H1 (cell line): Measurements from ENCODE around the gene MYDGF. TPM values are rescaled to one million over a fixed set of nuclear protein-coding genes. Genes with fewer than 3 reads are reported as not detected.
A peak's percentile ranks its signal among the peaks of the same experiment; 100 is the strongest.

ENCODE experiments used
- CTCF ChIA-PET: fragments of 300-600 bp; sonication (Branson Sonifier 250); formaldehyde crosslinking; loops from one replicate; lab custom pipeline; 2021; ENCODE audit not compliant: partially characterized antibody; lab: Charles Lee
- POLR2A ChIA-PET: fragments of 300-600 bp; sonication (Branson Sonifier 250); formaldehyde crosslinking; loops from one replicate; lab custom pipeline; 2021; ENCODE audit warnings: inconsistent platforms; ENCODE audit not compliant: partially characterized antibody; lab: Charles Lee
- DNase-seq, 2 experiments: peaks; one replicate each; pipeline versions ENCODE4 v3.0.0 to v3.0.0-alpha.2; 2010 to 2022; ENCODE audit warnings: low spot score in 2 of 2, low read depth in 1 of 2, mixed read lengths in 1 of 2
- FAIRE-seq: peaks from 2 replicates; lab custom pipeline; 2011; peaks lifted over from hg19 to GRCh38; lab: Jason Lieb, UNC
- H2AFZ ChIP-seq: 2 replicates; pipeline ENCODE4 v1.8.1; 2012; ENCODE audit warnings: low read length, inconsistent platforms
- H2AK5ac ChIP-seq: 2 replicates; pipeline ENCODE4 v1.6.1; 2013; ENCODE audit warnings: low read depth, low read length
- H2BK120ac ChIP-seq: replicated peaks from 2 replicates; pipeline ENCODE3; 2013; ENCODE audit warnings: low read depth, low read length, inconsistent platforms
- H2BK12ac ChIP-seq: 2 replicates; pipeline ENCODE4 v1.6.1; 2013; ENCODE audit warnings: low read depth, low read length
- H2BK15ac ChIP-seq: 2 replicates; pipeline ENCODE4 v1.6.1; 2013; ENCODE audit warnings: low read length
- H2BK20ac ChIP-seq: 2 replicates; pipeline ENCODE4 v1.6.1; 2013; ENCODE audit warnings: low read length
- H2BK5ac ChIP-seq: 2 replicates; pipeline ENCODE4 v1.6.1; 2013; ENCODE audit warnings: low read depth, low read length
- H3K14ac ChIP-seq: 2 replicates; pipeline ENCODE4 v1.6.1; 2013; ENCODE audit warnings: inconsistent platforms; ENCODE audit not compliant: insufficient read length
- H3K18ac ChIP-seq: 2 replicates; pipeline ENCODE4 v1.6.1; 2013; ENCODE audit warnings: low read length; ENCODE audit errors: extremely low read depth
- H3K23ac ChIP-seq: 2 replicates; pipeline ENCODE4 v1.6.1; 2013; ENCODE audit warnings: inconsistent platforms; ENCODE audit not compliant: insufficient read length
- H3K23me2 ChIP-seq: 2 replicates; pipeline ENCODE4 v1.6.1; 2013; ENCODE audit warnings: low read depth, low read length
- H3K27ac ChIP-seq: 2 replicates; pipeline ENCODE4 v1.6.1; 2011; ENCODE audit warnings: low read depth, low read length, inconsistent platforms
- H3K27me3 ChIP-seq, 4 experiments: replicated peaks in 1 of 4; 1 replicate in 1 of 4; 2 replicates in 3 of 4; pipeline versions ENCODE4 v1.6.1 to v1.8.1; 2011 to 2013; ENCODE audit warnings: low read length in 3 of 4, mild to moderate bottlenecking in 3 of 4, inconsistent platforms in 2 of 4, mixed read lengths in 2 of 4, moderate library complexity in 1 of 4; ENCODE audit not compliant: control insufficient read depth in 3 of 4, insufficient read depth in 3 of 4; ENCODE audit errors: extremely low read depth in 1 of 4
- H3K36me3 ChIP-seq, 4 experiments: 2 replicates each; pipeline versions ENCODE4 v1.6.1 to v1.8.1; 2011 to 2013; ENCODE audit warnings: mild to moderate bottlenecking in 4 of 4, low read length in 3 of 4, moderate library complexity in 2 of 4, control low read depth in 1 of 4, inconsistent platforms in 1 of 4; ENCODE audit not compliant: insufficient read depth in 4 of 4, control insufficient read depth in 2 of 4
- H3K4ac ChIP-seq: replicated peaks from 2 replicates; pipeline ENCODE3; 2013; ENCODE audit warnings: low read length, low read depth, mixed read lengths, inconsistent platforms; ENCODE audit not compliant: insufficient read length
- H3K4me1 ChIP-seq, 4 experiments: replicated peaks in 1 of 4; 1 replicate in 1 of 4; 2 replicates in 3 of 4; pipeline versions ENCODE4 v1.6.1 to v1.8.1; 2011 to 2013; ENCODE audit warnings: low read length in 3 of 4, inconsistent platforms in 2 of 4, mixed read lengths in 1 of 4; ENCODE audit not compliant: insufficient read depth in 4 of 4, control insufficient read depth in 3 of 4
- H3K4me2 ChIP-seq, 2 experiments: 2 replicates each; pipeline versions ENCODE4 v1.6.1 to v1.8.1; 2011 to 2013; ENCODE audit warnings: low read depth in 2 of 2, low read length in 2 of 2, control low read depth in 1 of 2, inconsistent platforms in 1 of 2, mild to moderate bottlenecking in 1 of 2; ENCODE audit not compliant: insufficient read depth in 1 of 2
- H3K4me3 ChIP-seq, 4 experiments: fragments of 200-600, 300-600 bp in 1 of 4; sonication (generic), shearing (Covaris generic), sonication (Bioruptor Twin) in 1 of 4; 2 replicates each; pipeline versions ENCODE4 v1.5.1 to v1.8.1; 2011 to 2016; ENCODE audit warnings: low read length in 4 of 4, low read depth in 3 of 4, control low read depth in 2 of 4, inconsistent platforms in 2 of 4, mild to moderate bottlenecking in 2 of 4, mixed read lengths in 1 of 4, moderate library complexity in 1 of 4; ENCODE audit not compliant: insufficient read depth in 2 of 4; ENCODE audit errors: extremely low read depth in 1 of 4
- H3K56ac ChIP-seq: replicated peaks from 2 replicates; pipeline ENCODE3; 2013; ENCODE audit warnings: low read depth, mild to moderate bottlenecking, mixed read lengths, low read length, inconsistent platforms; ENCODE audit not compliant: insufficient read length
- H3K79me1 ChIP-seq: 2 replicates; pipeline ENCODE4 v1.6.1; 2013; ENCODE audit warnings: low read depth, low read length, control low read depth
- H3K79me2 ChIP-seq, 2 experiments: 2 replicates each; pipeline versions ENCODE4 v1.6.1 to v1.8.1; 2012 to 2013; ENCODE audit warnings: low read length in 2 of 2, mild to moderate bottlenecking in 2 of 2, inconsistent platforms in 1 of 2; ENCODE audit not compliant: insufficient read depth in 2 of 2, control insufficient read depth in 1 of 2
- H3K9ac ChIP-seq, 4 experiments: replicated peaks in 1 of 4; 1 replicate in 1 of 4; 2 replicates in 3 of 4; pipeline versions ENCODE4 v1.6.1 to v1.8.1; 2011 to 2013; ENCODE audit warnings: low read depth in 3 of 4, low read length in 3 of 4, control low read depth in 2 of 4, mild to moderate bottlenecking in 2 of 4, moderate library complexity in 2 of 4, inconsistent platforms in 1 of 4; ENCODE audit errors: extremely low read depth in 1 of 4
- H3K9me3 ChIP-seq, 2 experiments: 2 replicates each; pipeline versions ENCODE4 v1.6.1 to v1.8.1; 2012 to 2013; ENCODE audit warnings: mild to moderate bottlenecking in 2 of 2, moderate library complexity in 2 of 2, control low read depth in 1 of 2, inconsistent platforms in 1 of 2, low read depth in 1 of 2, low read length in 1 of 2, mixed read lengths in 1 of 2; ENCODE audit not compliant: insufficient read depth in 2 of 2
- H4K20me1 ChIP-seq, 2 experiments: replicated peaks in 1 of 2; 2 replicates each; pipeline versions ENCODE3 to v1.8.1; 2011 to 2013; ENCODE audit warnings: inconsistent platforms in 2 of 2, low read length in 2 of 2, mild to moderate bottlenecking in 1 of 2; ENCODE audit not compliant: insufficient read depth in 2 of 2, control insufficient read depth in 1 of 2
- H4K5ac ChIP-seq: 2 replicates; pipeline ENCODE4 v1.6.1; 2013; ENCODE audit warnings: low read length, low read depth, mixed read lengths, inconsistent platforms; ENCODE audit not compliant: insufficient read length
- H4K8ac ChIP-seq: 2 replicates; pipeline ENCODE4 v1.8.0; 2013; ENCODE audit warnings: mild to moderate bottlenecking, moderate library complexity, low read length, inconsistent platforms; ENCODE audit not compliant: insufficient read depth; ENCODE audit errors: extremely low read depth
- H4K91ac ChIP-seq: replicated peaks from 2 replicates; pipeline ENCODE3; 2013; ENCODE audit warnings: low read length, mixed read lengths, inconsistent platforms; ENCODE audit not compliant: insufficient read length
- ASH2L ChIP-seq: fragments of 200-600, 300-600 bp; sonication (generic); IDR thresholded peaks from one replicate; pipeline ENCODE4 v1.7.1; 2017; ENCODE audit warnings: low read length
- CHD1 ChIP-seq: IDR thresholded peaks from 2 replicates; pipeline ENCODE4 v1.6.1; 2012; ENCODE audit warnings: low read depth, low read length, improper control_type of control experiment
- FOSL1 ChIP-seq: IDR thresholded peaks from 2 replicates; pipeline ENCODE4 v1.6.1; 2011; ENCODE audit warnings: mild to moderate bottlenecking, low read depth, low read length, moderate library complexity; ENCODE audit not compliant: insufficient read depth
- KDM1A ChIP-seq: fragments of 200-600, 300-600 bp; sonication (generic); IDR thresholded peaks from 2 replicates; pipeline ENCODE4 v1.7.1; 2016; ENCODE audit warnings: mild to moderate bottlenecking, low read length, borderline replicate concordance
- KDM5A ChIP-seq: fragments of 200-600 bp; IDR thresholded peaks from 2 replicates; pipeline ENCODE4 v1.7.1; 2012; ENCODE audit warnings: mild to moderate bottlenecking, low read length, inconsistent platforms, mixed read lengths
- MAFK ChIP-seq: IDR thresholded peaks from 2 replicates; pipeline ENCODE4 v1.6.1; 2012; ENCODE audit warnings: low read depth, mild to moderate bottlenecking, improper control_type of control experiment, low read length
- POLR2A ChIP-seq, 2 experiments: IDR thresholded peaks; 1 replicate in 1 of 2; 2 replicates in 1 of 2; pipeline ENCODE4 v1.6.1; 2011; ENCODE audit warnings: low read depth in 2 of 2, low read length in 2 of 2, mild to moderate bottlenecking in 2 of 2; ENCODE audit errors: control extremely low read depth in 1 of 2
- SIN3A ChIP-seq, 2 experiments: IDR thresholded peaks in 1 of 2; conservative IDR thresholded peaks in 1 of 2; 2 replicates each; pipeline ENCODE4 v1.6.1; 2011 to 2012; ENCODE audit warnings: low read length in 2 of 2, improper control_type of control experiment in 1 of 2, low read depth in 1 of 2, mild to moderate bottlenecking in 1 of 2
- TAF7 ChIP-seq: optimal IDR thresholded peaks from 2 replicates; pipeline ENCODE3; 2011; ENCODE audit warnings: low read depth, mild to moderate bottlenecking, inconsistent platforms, low read length, moderate library complexity, borderline replicate concordance
- WGBS, 2 experiments: shearing (Covaris generic) in 1 of 2; methylation state at CpG; one replicate each; pipeline versions ENCODE4 v1.1.6 to v1.1.7; 2013 to 2015; ENCODE audit warnings: low lambda C conversion rate in 2 of 2, mixed read lengths in 2 of 2, inconsistent platforms in 1 of 2, low coverage in 1 of 2, missing lambda C conversion rate in 1 of 2; ENCODE audit not compliant: insufficient replicate concordance in 2 of 2, insufficient coverage in 1 of 2, insufficient read length in 1 of 2; ENCODE audit errors: extremely low coverage in 1 of 2, missing lambda C conversion rate in 1 of 2; 5-methylcytosine and 5-hydroxymethylcytosine counted together
- polyA plus RNA-seq, 7 experiments: library from polyadenylated mRNA; depleted of rRNA in 3 of 7; stranded (reverse) in 5 of 7; unstranded in 2 of 7; fragments of >200 nt in 5 of 7; fragments of 200-250 nt in 2 of 7; gene quantifications; 1 replicate in 5 of 7; 2 replicates in 1 of 7; 4 replicates in 1 of 7; pipeline versions ENCODE4 v1.2.1 to v1.2.3, GENCODE V29; 2011 to 2013; ENCODE audit warnings: missing spikeins in 2 of 7, mixed read lengths in 2 of 7
- total RNA-seq: library from RNA; stranded (reverse); fragmentation: NEBNext Ultra II Directional; extraction: Animal tissue kit (Norgen Biotek cat#: 25700); gene quantifications from 2 replicates; pipeline ENCODE4 v1.2.1, GENCODE V29; 2021
- TF ChIP-seq, protein P1 (sequence below): IDR thresholded peaks from 2 replicates; pipeline ENCODE4 v1.6.1; 2012; ENCODE audit warnings: inconsistent platforms

The MYDGF gene
- total and polyA plus RNA-seq, 2 of the 8 experiments (the other 6 are each of a cell fraction or from before 2014, with no cell fraction given), result 40.6 to 51.1 TPM

DNA sequence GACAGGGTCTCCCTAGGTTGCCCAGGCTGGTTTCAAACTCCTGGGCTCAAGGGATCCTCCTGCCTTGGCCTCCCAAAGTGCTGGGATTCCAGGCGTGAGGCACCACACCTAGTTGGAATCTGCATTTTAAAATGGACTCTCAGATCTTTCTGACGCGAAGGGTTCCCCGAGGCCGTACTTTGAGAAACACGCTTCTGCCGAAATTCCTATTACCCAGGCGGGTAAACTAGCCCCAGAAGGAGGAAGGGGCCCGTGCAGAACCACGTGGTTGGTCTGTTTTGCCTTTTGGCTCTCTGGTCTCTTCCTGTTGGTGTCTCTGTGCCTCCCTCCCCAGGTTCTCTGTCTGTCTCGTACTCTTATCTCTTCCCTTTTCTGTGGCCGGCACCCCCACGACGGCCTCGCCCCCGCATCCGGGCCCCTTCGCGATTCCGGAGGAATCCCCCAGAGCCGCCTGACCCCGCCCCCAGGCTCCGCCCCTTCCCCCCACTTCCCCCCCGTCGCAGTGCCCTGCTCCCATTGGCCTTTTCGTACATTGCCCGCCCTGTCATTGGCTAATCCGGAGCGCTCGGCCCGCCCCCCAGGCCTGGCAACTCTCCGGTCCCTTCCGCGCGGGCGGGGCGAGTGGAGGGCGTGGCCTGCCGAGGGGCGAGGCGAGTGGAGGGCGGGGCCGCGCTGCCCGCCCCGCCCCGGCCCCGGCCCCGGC lies 31.2 kb downstream of the MYDGF start, which contains the start of gene TNFAIP8L1:
Gene TNFAIP8L1 (plus strand): TSS at position 689 of the 703 bp plus-strand sequence. CDS start 12,354 bp downstream, outside the sequence.
- Histone ChIP-seq H3K27me3 (peaks cover 0 to 13% (median 10%) of the 10 kb centered on the region in 4 experiments; a peak in 5 of 7 replicates), H2BK12ac (peak within 1 kb of the TSS; percentile 50; the same call in 1 of the 2 replicates), H3K18ac (no peak within 1 kb of the TSS; the same call in 1 of the 2 replicates), H3K56ac (no peak within 1 kb of the TSS), H3K4me3 (peak within 1 kb of the TSS; percentile 45 to 69 (median 58)), H3K9me3 (no peaks in the 10 kb centered on the region), H3K4me1 (peaks cover 0 to 10% (median 6%) of the 10 kb centered on the region in 4 experiments; a peak in 3 of 7 replicates), H4K5ac (no peak within 1 kb of the TSS), H2AFZ (peak within 1 kb of the TSS; percentile 97), H2BK15ac (0 out of 2 replicates have a peak within 1 kb of the TSS, but pooled peaks have one; percentile 81), H3K27ac (peak within 1 kb of the TSS; percentile 35; the same call in 1 of the 2 replicates), H4K20me1 (peaks cover 0 to 3% of the 10 kb centered on the region in 2 experiments), H3K79me1 (peaks cover 6% of the 10 kb centered on the region; the same call in 1 of the 2 replicates), H3K23ac (no peak within 1 kb of the TSS), H3K23me2 (peaks cover 11% of the 10 kb centered on the region; the same call in 1 of the 2 replicates), H2BK20ac (no peak within 1 kb of the TSS), H3K14ac (no peak within 1 kb of the TSS), H2BK120ac (no peak within 1 kb of the TSS), H4K91ac (peak within 1 kb of the TSS; percentile 6), H2BK5ac (peak within 1 kb of the TSS; percentile 73; the same call in 1 of the 2 replicates), H3K4ac (no peak within 1 kb of the TSS), H2AK5ac (0 out of 2 replicates have a peak within 1 kb of the TSS, but pooled peaks have one; percentile 6), H3K4me2 (peak within 1 kb of the TSS; percentile 72 to 75), H3K9ac (peak within 1 kb of the TSS in 2 of 4 experiments; percentile 54 to 65; a peak in 4 of 7 replicates), H3K36me3 (no peaks in the 10 kb centered on the region), H3K79me2 (no peaks in the 10 kb centered on the region), H4K8ac (peak within 1 kb of the TSS; percentile 91; the same call in 1 of the 2 replicates)
- CTCF ChIA-PET, result interaction anchor here (1.4 to 3.4 kb wide), 7 partner anchors 14 to 114 kb away, joined by 3 to 92 read pairs (median 4); partner anchors contain the start of gene PLIN5
- FAIRE-seq (no peak), DNase-seq (peak; percentile 81 to 99)
- POLR2A ChIA-PET, result interaction anchor here (1.0 kb wide), 1 partner anchor 9 kb away, joined by 3 read pairs; no protein-coding TSS in a partner anchor
- WGBS, 2 experiments, result 16% methylated on average over 19 of the region's 49 CpGs; no CpG with 5 or more reads in 1 of the 2 experiments
- TF ChIP-seq FOSL1 (no peak), TAF7 (no peak), MAFK (no peak), ASH2L (no peak), KDM1A (peak; percentile 76; the same call in 1 of the 2 replicates), SIN3A (conservative IDR thresholded peaks at IDR 0.05 in 1 of 2, IDR thresholded peaks at IDR 0.05 in 1 of 2; ENCODE audit: low read depth in 1 of 2, low read length in 2 of 2) (0 out of 4 replicates have a peak, but pooled peaks of 1 of the 2 experiments have one; percentile 40), KDM5A (no peak), CHD1 (no peak), POLR2A (IDR thresholded peaks at IDR 0.05; ENCODE audit: control extremely low read depth in 1 of 2, low read depth in 2 of 2, low read length in 2 of 2) (peak in 1 of 2 experiments; percentile 56; a peak in 2 of 3 replicates)
- TF ChIP-seq, protein P1, sequence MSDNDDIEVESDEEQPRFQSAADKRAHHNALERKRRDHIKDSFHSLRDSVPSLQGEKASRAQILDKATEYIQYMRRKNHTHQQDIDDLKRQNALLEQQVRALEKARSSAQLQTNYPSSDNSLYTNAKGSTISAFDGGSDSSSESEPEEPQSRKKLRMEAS, result peak; percentile 72
